KMS-11 (cell line): ENCODE measurements around the gene SPRR2A.
"Not testable (repeated sequence)": the region's sequence is repeated elsewhere in the genome, so short reads cannot be mapped to it uniquely, and the experiment has no call there.

ENCODE experiments used
- H2AFZ ChIP-seq: fragments of 200-600 bp; sonication (generic); 2 replicates; pipeline ENCODE4 v1.6.1; 2016; ENCODE audit warnings: antibody characterized with exemption, mixed run types, low read depth
- H3K27ac ChIP-seq: fragments of 200-600 bp; sonication (generic); 2 replicates; pipeline ENCODE4 v1.6.1; 2016; ENCODE audit warnings: mild to moderate bottlenecking, mixed run types
- H3K27me3 ChIP-seq: fragments of 200-600 bp; sonication (generic); 2 replicates; pipeline ENCODE4 v1.6.1; 2017; ENCODE audit warnings: mild to moderate bottlenecking, low read depth, mixed run types, moderate library complexity; ENCODE audit not compliant: insufficient read depth
- H3K36me3 ChIP-seq: fragments of 200-600 bp; sonication (generic); 2 replicates; pipeline ENCODE4 v1.6.1; 2017; ENCODE audit warnings: mild to moderate bottlenecking, mixed run types; ENCODE audit not compliant: insufficient read depth
- H3K4me1 ChIP-seq: fragments of 200-600 bp; sonication (generic); 2 replicates; pipeline ENCODE4 v1.6.1; 2016; ENCODE audit warnings: mild to moderate bottlenecking, low read depth, mixed run types; ENCODE audit not compliant: poor library complexity, severe bottlenecking
- H3K4me2 ChIP-seq: fragments of 200-600 bp; sonication (generic); 2 replicates; pipeline ENCODE4 v1.7.0; 2016; ENCODE audit warnings: mild to moderate bottlenecking, mixed run types
- H3K4me3 ChIP-seq: fragments of 200-600 bp; sonication (generic); IDR thresholded peaks from 2 replicates; pipeline ENCODE4 v1.6.1; 2017; ENCODE audit warnings: low read depth, low read length, mixed read lengths; ENCODE audit not compliant: insufficient read depth
- H3K79me2 ChIP-seq: fragments of 200-600 bp; sonication (generic); 2 replicates; pipeline ENCODE4 v1.6.1; 2016; ENCODE audit warnings: low read depth, mixed run types; ENCODE audit not compliant: insufficient read depth
- H3K9ac ChIP-seq: fragments of 200-600 bp; sonication (generic); 2 replicates; pipeline ENCODE4 v1.6.1; 2016; ENCODE audit warnings: mild to moderate bottlenecking, mixed run types
- H4K20me1 ChIP-seq: fragments of 200-600 bp; sonication (generic); 2 replicates; pipeline ENCODE4 v1.6.1; 2016; ENCODE audit warnings: mild to moderate bottlenecking, mixed run types; ENCODE audit not compliant: insufficient read depth
- CTCF ChIP-seq: fragments of 200-600 bp; sonication (generic); conservative IDR thresholded peaks from 2 replicates; pipeline ENCODE4 v1.6.1; 2017; ENCODE audit warnings: low read depth, mild to moderate bottlenecking, antibody characterized with exemption, low read length, moderate library complexity, mixed read lengths

SPRR2A gene

GRCh38 chr1:153024413-153024812 lies 32.9 kb downstream of the SPRR2A start:
- H3K4me2 ChIP-seq = no peak overlapping the region
- no peak for TF ChIP-seq CTCF

GRCh38 chr1:153023109-153023508 lies 34.2 kb downstream of the SPRR2A start:
- Histone ChIP-seq H3K4me2 (no peak overlapping the region), H2AFZ (no peak overlapping the region), H4K20me1 (no peaks in the 10 kb centered on the region), H3K79me2 (no peaks in the 10 kb centered on the region), H3K4me3 (no peak overlapping the region), H3K4me1 (no peaks in the 10 kb centered on the region), H3K27ac (no peak overlapping the region), H3K36me3 (no peaks in the 10 kb centered on the region), H3K9ac (no peak overlapping the region), H3K27me3 (no peaks in the 10 kb centered on the region)
- no peak for TF ChIP-seq CTCF

More at GRCh38 chr1:153024413-153024812, 32.9 kb downstream of the SPRR2A start:
- no peak overlapping the region for H3K27ac ChIP-seq
- H3K9ac ChIP-seq = no peak overlapping the region
- no peaks in the 10 kb centered on the region for H4K20me1 ChIP-seq
- no peaks in the 10 kb centered on the region for H3K4me1 ChIP-seq
- H2AFZ ChIP-seq = no peak overlapping the region
- no peaks in the 10 kb centered on the region for H3K27me3 ChIP-seq
- H3K79me2 ChIP-seq = no peaks in the 10 kb centered on the region
- no peak overlapping the region for H3K4me3 ChIP-seq
- no peaks in the 10 kb centered on the region for H3K36me3 ChIP-seq

- not testable (repeated sequence) for H3K79me2 ChIP-seq, H3K9ac ChIP-seq, H4K20me1 ChIP-seq, H3K4me1 ChIP-seq, H3K27me3 ChIP-seq, H3K4me2 ChIP-seq, H3K27ac ChIP-seq, H3K4me3 ChIP-seq, H3K36me3 ChIP-seq, H2AFZ ChIP-seq
Measured at GRCh38 chr1:153022340-153022739, 35.0 kb downstream of the SPRR2A start.

GRCh38 chr1:153021829-153022228 lies 35.5 kb downstream of the SPRR2A start:
- H3K27ac ChIP-seq, H3K4me3 ChIP-seq, H2AFZ ChIP-seq, H3K27me3 ChIP-seq, H4K20me1 ChIP-seq, H3K79me2 ChIP-seq, H3K36me3 ChIP-seq, H3K4me1 ChIP-seq, H3K9ac ChIP-seq, H3K4me2 ChIP-seq: not testable (repeated sequence)

GRCh38 chr1:153011235-153011758 lies 46.0 kb downstream of the SPRR2A start:
- H4K20me1 ChIP-seq, H3K4me3 ChIP-seq: not testable (repeated sequence)

More at GRCh38 chr1:153011235-153011758, 46.0 kb downstream of the SPRR2A start:
- H2AFZ ChIP-seq, H3K27ac ChIP-seq, H3K79me2 ChIP-seq, H3K4me2 ChIP-seq, H3K4me1 ChIP-seq, H3K9ac ChIP-seq, H3K27me3 ChIP-seq, H3K36me3 ChIP-seq: not testable (repeated sequence)
